Endothelial cell of umbilical vein (primary cell): Measurements from ENCODE around the gene FBLN2.

Source experiments
- EZH2 ChIP-seq: IDR thresholded peaks from 2 replicates; pipeline ENCODE4 v1.6.1; 2012; ENCODE audit warnings: borderline replicate concordance, low read depth, mild to moderate bottlenecking, moderate library complexity, low read length, inconsistent platforms; ENCODE audit not compliant: severe bottlenecking
- GATA2 ChIP-seq: IDR thresholded peaks from 2 replicates; pipeline ENCODE4 v1.7.0; 2011; ENCODE audit warnings: low read depth, mild to moderate bottlenecking, moderate library complexity, mixed read lengths, low read length; ENCODE audit not compliant: insufficient read length, insufficient read depth
- JUN ChIP-seq: IDR thresholded peaks from 2 replicates; pipeline ENCODE4 v1.6.1; 2011; ENCODE audit warnings: borderline replicate concordance, low read depth; ENCODE audit not compliant: insufficient read length, insufficient read depth
- POLR2A ChIP-seq: IDR thresholded peaks from 2 replicates; pipeline ENCODE4 v1.6.1; 2012; ENCODE audit warnings: low read depth, mild to moderate bottlenecking, control low read depth, low read length
- POLR2AphosphoS5 ChIP-seq: IDR thresholded peaks from 2 replicates; pipeline ENCODE4 v1.6.1; 2012; ENCODE audit warnings: low read depth, mild to moderate bottlenecking, control low read depth, low read length, moderate library complexity; ENCODE audit not compliant: insufficient read depth
- TF ChIP-seq, protein P1 (sequence below): IDR thresholded peaks from 2 replicates; pipeline ENCODE4 v1.6.1; 2011; ENCODE audit not compliant: insufficient read depth, insufficient read length
- TF ChIP-seq, protein P2 (sequence below), 2 donors: IDR thresholded peaks; 1 replicate in 1 of 2; 2 replicates in 1 of 2; pipeline ENCODE4 v1.5.1; 2011; ENCODE audit warnings: low read length in 2 of 2, mild to moderate bottlenecking in 2 of 2, moderate library complexity in 2 of 2, control low read depth in 1 of 2, inconsistent platforms in 1 of 2, low read depth in 1 of 2; ENCODE audit not compliant: insufficient read depth in 1 of 2; ENCODE audit errors: extremely low read depth in 1 of 2

DNA sequence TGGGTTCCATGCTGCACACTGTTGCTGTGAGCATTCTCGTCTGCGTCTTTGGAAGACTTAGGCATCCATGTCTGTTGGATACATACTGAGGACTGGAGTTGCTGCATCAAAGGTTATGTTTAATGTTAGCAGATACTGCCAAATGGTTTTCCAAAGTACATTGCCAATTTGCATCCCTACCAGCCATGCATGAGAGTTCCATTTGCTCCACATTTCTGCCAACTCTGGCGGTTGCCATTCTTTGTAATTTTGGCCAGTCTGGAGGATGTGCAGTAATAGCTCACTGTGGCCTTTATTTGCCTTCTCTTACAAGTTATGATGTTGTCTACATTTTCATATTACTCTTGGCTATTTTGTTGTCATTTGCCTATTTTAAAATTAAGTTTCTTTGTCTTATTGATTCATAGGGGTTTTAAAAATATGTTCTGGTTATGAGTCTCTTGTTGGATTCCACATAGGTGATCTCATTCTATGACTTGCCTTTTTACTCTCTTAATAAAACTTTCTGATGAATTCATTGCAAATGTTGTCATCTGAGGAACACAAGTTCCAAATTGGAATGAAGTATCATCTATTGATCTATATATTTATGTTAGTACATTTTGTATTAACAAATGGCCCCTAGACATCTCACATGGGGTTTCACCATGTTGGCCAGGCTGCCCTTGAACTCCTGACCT lies 42.1 kb downstream of the FBLN2 start:
- no peak for TF ChIP-seq POLR2A
- TF ChIP-seq EZH2: no peak
- TF ChIP-seq, protein P1, sequence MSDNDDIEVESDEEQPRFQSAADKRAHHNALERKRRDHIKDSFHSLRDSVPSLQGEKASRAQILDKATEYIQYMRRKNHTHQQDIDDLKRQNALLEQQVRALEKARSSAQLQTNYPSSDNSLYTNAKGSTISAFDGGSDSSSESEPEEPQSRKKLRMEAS: no peak
- TF ChIP-seq, protein P2, sequence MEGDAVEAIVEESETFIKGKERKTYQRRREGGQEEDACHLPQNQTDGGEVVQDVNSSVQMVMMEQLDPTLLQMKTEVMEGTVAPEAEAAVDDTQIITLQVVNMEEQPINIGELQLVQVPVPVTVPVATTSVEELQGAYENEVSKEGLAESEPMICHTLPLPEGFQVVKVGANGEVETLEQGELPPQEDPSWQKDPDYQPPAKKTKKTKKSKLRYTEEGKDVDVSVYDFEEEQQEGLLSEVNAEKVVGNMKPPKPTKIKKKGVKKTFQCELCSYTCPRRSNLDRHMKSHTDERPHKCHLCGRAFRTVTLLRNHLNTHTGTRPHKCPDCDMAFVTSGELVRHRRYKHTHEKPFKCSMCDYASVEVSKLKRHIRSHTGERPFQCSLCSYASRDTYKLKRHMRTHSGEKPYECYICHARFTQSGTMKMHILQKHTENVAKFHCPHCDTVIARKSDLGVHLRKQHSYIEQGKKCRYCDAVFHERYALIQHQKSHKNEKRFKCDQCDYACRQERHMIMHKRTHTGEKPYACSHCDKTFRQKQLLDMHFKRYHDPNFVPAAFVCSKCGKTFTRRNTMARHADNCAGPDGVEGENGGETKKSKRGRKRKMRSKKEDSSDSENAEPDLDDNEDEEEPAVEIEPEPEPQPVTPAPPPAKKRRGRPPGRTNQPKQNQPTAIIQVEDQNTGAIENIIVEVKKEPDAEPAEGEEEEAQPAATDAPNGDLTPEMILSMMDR (IDR thresholded peaks at IDR 0.05; ENCODE audit: extremely low read depth in 1 of 2, insufficient read depth in 1 of 2, low read depth in 1 of 2, low read length in 2 of 2): no peak
- TF ChIP-seq POLR2AphosphoS5: no peak
- no peak for TF ChIP-seq JUN
- TF ChIP-seq GATA2: no peak
